Activated T-helper 2 cell treated with anti-CD3 and anti-CD28 coated beads, Interferon-gamma antibody, Interleukin-2, Interleukin-4, amounts not matched to agents 10 μg/mL and 5 μg/mL and 100 μg/mL, durations not matched to agents 14 hours and 24 hours and 36 hours (primary cell): ENCODE measurements around the gene SBNO2. TPM values are rescaled to one million over a fixed set of nuclear protein-coding genes. Genes with fewer than 3 reads are reported as not detected.
"Not testable (repeated sequence)": the region's sequence is repeated elsewhere in the genome, so short reads cannot be mapped to it uniquely, and the experiment has no call there.

ENCODE experiments used
- DNase-seq: peaks from one replicate; pipeline ENCODE4 v3.0.0; 2021; ENCODE audit warnings: low spot score
- H3K27ac Mint-ChIP-seq: one replicate; pipeline ENCODE4 v1.8.0; 2021; ENCODE audit warnings: mixed read lengths
- H3K27me3 Mint-ChIP-seq: one replicate; pipeline ENCODE4 v1.8.0; 2021; ENCODE audit warnings: low read depth, mixed read lengths
- H3K36me3 Mint-ChIP-seq: one replicate; pipeline ENCODE4 v1.8.0; 2021; ENCODE audit warnings: low read depth, mixed read lengths
- H3K4me1 Mint-ChIP-seq: one replicate; pipeline ENCODE4 v1.8.0; 2021; ENCODE audit warnings: low read depth, mixed read lengths
- H3K4me3 Mint-ChIP-seq: one replicate; pipeline ENCODE4 v1.8.0; 2021; ENCODE audit warnings: low read depth, mild to moderate bottlenecking, moderate library complexity, mixed read lengths
- H3K9me3 Mint-ChIP-seq: one replicate; pipeline ENCODE4 v1.8.0; 2021; ENCODE audit warnings: mixed read lengths
- intact Hi-C: fragments of 100-400 bp; cut with micrococcal nuclease; formaldehyde crosslinking; loops from one replicate; pipeline ENCODE4 v1.15.1; 2023
- total RNA-seq: library from RNA; stranded (reverse); gene quantifications from 2 replicates; pipeline ENCODE4 v1.2.3, GENCODE V29; 2022

Gene SBNO2
- total RNA-seq, 1 donor from 2014 or later = 82.8 TPM

DNA sequence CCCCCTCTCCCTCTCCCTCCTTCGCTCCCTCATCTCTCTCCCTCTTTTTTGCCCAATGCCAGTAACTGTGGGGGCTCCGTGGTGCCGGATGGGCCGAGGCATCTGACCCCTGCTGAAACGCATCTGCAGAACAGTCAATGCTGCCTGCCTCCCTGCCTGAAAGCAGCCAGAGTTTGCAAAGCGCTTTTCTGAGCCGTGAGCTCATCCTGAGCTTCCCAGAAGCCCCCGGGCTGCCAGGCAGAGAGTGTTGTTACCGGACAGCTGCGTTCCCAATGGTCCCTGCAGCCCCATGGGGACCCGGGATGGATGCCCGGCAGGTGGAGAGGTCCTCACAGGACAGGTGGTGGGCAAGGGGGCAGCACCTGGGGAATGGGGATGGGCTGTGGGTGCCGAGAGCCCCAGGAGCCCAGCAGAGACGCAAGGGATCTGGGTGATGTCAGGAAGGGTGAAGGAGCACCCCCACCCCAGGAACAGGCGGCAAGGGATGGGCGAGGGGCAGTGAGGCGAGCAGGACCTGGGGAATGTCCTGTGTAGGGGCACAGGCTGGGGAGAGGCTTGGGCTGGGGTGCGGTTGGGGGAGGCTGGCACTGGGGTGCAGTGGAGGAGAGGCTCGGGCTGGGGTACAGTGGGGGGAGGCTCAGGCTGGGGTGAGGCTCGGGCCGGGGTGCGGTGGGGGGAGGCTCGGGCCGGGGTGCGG is 37.3 kb downstream of the SBNO2 start:
- H3K4me1 Mint-ChIP-seq = peaks cover 6% of the 10 kb centered on the region
- H3K27ac Mint-ChIP-seq = no peak overlapping the region
- DNase-seq = no peak
- intact Hi-C loops = no loop called here
- no peaks in the 10 kb centered on the region for H3K9me3 Mint-ChIP-seq
- no peaks in the 10 kb centered on the region for H3K27me3 Mint-ChIP-seq
- peaks cover 7% of the 10 kb centered on the region for H3K36me3 Mint-ChIP-seq
- H3K4me3 Mint-ChIP-seq = no peak overlapping the region

DNA sequence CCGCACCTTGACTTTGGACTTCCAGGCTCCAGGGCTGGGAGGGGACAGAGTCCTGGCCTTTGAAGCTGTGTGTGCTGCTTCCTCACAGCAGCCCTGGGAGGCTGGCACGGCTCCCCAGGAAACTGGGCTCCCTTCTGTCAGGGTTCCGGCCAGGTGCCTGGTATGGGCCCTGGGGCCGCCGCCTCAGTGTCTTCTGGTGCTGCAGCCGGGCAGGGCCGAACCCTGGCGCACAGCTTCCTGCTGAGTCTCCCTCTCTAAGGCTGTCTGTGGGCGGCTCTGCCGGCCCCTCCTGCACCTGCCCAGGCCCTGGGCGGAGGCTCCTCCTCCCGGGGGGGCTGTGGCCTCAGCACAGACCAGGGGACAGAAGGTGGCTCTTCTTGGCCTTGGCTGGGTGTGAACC is 37.9 kb downstream of the SBNO2 start:
- intact Hi-C loops = no loop called here
- no peak for DNase-seq
- Mint-ChIP-seq H3K4me1 (peaks cover 6% of the 10 kb centered on the region), H3K27ac (no peak overlapping the region), H3K4me3 (no peak overlapping the region), H3K9me3 (no peaks in the 10 kb centered on the region), H3K36me3 (peaks cover 7% of the 10 kb centered on the region), H3K27me3 (no peaks in the 10 kb centered on the region)

DNA sequence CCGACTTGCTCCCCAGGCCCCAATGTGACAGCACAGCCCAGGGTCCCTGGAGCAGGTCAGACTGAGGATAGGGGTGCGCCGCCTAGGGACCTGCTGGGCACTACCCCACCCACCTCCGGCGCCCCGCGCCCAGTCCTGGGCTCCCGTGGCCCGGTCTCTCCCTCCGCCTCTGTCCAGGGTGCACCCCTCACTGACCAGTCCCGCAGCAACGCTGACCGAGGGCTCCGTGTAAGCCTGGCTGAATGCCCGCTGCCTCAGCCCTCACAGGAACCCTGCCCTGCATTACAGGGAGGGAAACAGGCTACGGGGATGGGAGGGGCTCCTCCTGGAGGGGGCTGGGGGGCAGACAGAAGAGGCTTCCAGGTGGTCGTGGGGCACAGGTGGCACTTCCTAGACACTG is 38.6 kb downstream of the SBNO2 start:
- intact Hi-C loops = no loop called here
- H3K27me3 Mint-ChIP-seq = no peaks in the 10 kb centered on the region
- no peak overlapping the region for H3K27ac Mint-ChIP-seq
- peaks cover 8% of the 10 kb centered on the region for H3K4me1 Mint-ChIP-seq
- DNase-seq = no peak
- H3K36me3 Mint-ChIP-seq = peaks cover 7% of the 10 kb centered on the region
- H3K4me3 Mint-ChIP-seq = no peak overlapping the region
- no peaks in the 10 kb centered on the region for H3K9me3 Mint-ChIP-seq

DNA sequence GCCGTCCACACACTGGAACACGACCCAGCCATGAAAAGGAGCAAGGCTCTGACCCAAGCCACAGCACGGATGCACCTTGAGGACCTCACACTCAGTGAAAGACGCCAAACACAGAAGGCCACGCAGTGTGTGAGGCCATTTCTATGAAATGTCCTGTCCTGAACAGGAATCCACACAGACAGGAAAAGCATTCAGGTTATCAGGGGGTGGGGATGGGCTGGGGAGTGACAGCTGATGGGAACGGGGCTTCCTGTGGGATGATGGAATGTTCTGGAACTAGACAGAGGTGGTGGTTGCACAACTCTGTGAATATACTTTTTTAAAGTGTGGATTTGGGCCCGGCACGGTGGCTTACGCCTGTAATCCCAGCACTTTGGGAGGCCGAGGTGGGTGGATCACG is 39.6 kb downstream of the SBNO2 start:
- no peaks in the 10 kb centered on the region for H3K27me3 Mint-ChIP-seq
- intact Hi-C loops = loop anchor here (5.0 kb wide), 4 partner anchors 38 to 108 kb away; partner anchors contain the start of genes ATP5F1D and SBNO2
- no peak overlapping the region for H3K27ac Mint-ChIP-seq
- H3K4me1 Mint-ChIP-seq = peaks cover 12% of the 10 kb centered on the region
- no peak overlapping the region for H3K4me3 Mint-ChIP-seq
- DNase-seq = no peak
- H3K36me3 Mint-ChIP-seq = peaks cover 3% of the 10 kb centered on the region
- H3K9me3 Mint-ChIP-seq = no peaks in the 10 kb centered on the region

DNA sequence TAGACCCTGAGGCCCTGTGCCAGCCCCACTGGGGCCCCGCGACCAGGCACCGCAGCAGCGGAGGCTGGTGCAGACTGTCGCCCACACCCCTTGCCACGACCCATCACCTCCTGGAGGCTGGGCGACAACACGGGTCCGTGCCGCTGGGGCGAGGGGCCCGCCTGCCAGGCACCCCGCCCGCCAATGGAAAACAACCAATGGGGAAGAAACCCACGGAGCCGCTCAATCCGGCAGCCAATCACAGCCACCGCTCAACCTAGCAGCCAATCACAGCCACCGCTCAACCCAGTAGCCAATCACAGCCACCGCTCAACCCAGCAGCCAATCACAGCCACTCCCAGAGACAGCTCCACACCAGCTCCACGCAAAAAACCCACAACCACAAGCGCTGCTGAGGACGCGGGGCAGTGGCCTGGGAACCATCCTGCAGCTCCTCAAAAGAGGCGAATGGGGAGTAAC is 40.6 kb downstream of the SBNO2 start:
- no peaks in the 10 kb centered on the region for H3K27me3 Mint-ChIP-seq
- DNase-seq = peak; percentile 66
- intact Hi-C loops = loop anchor here (5.0 kb wide), 4 partner anchors 39 to 109 kb away; partner anchors contain the start of genes ATP5F1D and SBNO2

DNA sequence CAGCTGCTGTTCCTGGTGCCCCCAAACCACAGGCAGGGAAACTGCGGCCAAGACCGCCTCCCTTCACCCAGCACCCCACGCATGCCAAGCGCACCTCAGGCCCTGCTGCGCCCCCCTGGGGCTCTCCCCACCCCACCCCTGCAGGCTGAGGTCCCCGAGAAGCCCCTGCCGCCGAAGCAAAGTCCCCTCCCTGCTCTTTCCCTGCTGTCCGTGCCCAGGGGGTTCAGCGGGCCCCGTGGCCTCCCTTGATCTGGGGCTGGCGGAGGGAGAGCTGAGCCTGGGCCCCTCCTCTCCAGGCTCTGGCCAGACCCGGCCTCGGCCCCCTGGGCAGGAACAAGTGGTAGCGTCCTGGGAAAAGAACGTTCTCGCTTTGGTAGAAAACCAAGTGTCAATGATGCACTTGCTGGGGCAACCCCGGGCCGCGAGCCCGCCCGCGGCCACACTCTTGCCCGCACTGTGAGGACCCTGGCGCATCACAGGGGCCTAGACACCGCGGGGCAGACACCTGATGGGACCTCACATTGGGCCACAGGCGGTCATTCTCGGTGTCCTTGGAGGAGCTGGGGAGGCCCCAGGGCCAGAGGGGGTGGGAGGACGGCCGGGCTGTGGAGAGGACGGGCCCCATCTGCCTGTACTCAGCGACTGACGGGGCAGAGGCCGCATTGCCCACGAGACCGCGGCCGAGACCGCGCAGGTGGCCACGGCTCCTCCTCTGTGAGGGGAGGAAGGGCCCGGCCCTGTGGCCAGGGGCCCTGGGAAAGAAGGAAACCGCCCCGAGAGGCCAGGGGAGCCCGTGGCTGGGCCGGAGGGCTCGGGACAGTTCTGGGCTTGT is 41.3 kb downstream of the SBNO2 start:
- Mint-ChIP-seq H3K9me3 (no peaks in the 10 kb centered on the region), H3K27me3 (no peaks in the 10 kb centered on the region), H3K36me3 (peaks cover 5% of the 10 kb centered on the region), H3K27ac (peak overlapping the region; percentile 81), H3K4me3 (peak overlapping the region; percentile 86), H3K4me1 (peaks cover 12% of the 10 kb centered on the region)
- intact Hi-C loops = loop anchor here (5.0 kb wide), 4 partner anchors 40 to 110 kb away; partner anchors contain the start of genes ATP5F1D and SBNO2
- no peak for DNase-seq

More for the DNA sequence above, 40.6 kb downstream of the SBNO2 start:
- H3K4me3 Mint-ChIP-seq = peak overlapping the region; percentile 57
- peak overlapping the region; percentile 68 for H3K27ac Mint-ChIP-seq
- no peaks in the 10 kb centered on the region for H3K9me3 Mint-ChIP-seq
- peaks cover 12% of the 10 kb centered on the region for H3K4me1 Mint-ChIP-seq
- H3K36me3 Mint-ChIP-seq = peaks cover 3% of the 10 kb centered on the region

DNA sequence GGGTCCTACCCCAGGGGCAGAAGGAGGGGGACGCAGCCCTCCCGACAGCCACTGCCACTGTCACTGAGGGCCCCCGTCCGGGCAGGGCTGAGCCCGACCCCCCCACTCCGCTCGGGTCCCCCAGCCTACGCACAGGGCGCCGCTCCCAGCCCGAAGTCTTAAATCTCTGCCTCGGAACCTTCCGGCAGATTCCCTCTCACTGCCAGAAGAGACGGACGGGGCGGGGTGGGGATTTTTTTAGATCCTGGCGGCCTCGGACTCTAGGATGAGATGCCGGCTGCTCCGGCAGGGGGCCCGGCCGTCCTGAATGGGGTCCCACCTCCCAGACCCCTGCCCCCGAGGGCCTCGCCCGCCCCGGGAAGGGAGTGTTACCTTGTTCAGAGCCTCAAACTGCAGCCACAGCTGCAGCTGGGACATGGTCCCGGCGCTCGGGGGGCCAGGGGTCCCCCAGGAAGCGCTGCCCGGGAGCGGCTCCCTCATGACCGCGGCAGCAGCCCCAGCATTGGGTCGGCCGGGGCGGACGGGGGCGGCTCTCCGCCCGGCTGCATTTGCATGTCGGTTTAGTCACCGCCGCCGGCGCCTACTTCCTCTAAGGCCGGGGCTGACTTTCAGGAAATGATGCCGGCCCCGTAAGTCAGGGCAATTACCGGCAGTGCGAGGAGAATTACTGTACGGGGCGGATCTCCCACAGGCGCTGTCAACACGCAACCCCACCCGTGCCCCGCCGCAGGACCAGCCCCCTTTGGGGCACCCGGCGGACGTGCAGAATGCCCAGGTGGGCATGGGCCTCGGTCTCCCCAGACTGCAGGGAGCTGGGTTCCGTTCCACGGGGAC is 42.1 kb downstream of the SBNO2 start:
- H3K9me3 Mint-ChIP-seq = no peaks in the 10 kb centered on the region
- peaks cover 12% of the 10 kb centered on the region for H3K4me1 Mint-ChIP-seq
- intact Hi-C loops = loop anchor here (5.0 kb wide), 4 partner anchors 40 to 110 kb away; partner anchors contain the start of genes ATP5F1D and SBNO2
- peak overlapping the region; percentile 81 for H3K27ac Mint-ChIP-seq
- no peaks in the 10 kb centered on the region for H3K27me3 Mint-ChIP-seq
- H3K36me3 Mint-ChIP-seq = peaks cover 13% of the 10 kb centered on the region
- H3K4me3 Mint-ChIP-seq = peak overlapping the region; percentile 86
- peak; percentile 84 for DNase-seq

DNA sequence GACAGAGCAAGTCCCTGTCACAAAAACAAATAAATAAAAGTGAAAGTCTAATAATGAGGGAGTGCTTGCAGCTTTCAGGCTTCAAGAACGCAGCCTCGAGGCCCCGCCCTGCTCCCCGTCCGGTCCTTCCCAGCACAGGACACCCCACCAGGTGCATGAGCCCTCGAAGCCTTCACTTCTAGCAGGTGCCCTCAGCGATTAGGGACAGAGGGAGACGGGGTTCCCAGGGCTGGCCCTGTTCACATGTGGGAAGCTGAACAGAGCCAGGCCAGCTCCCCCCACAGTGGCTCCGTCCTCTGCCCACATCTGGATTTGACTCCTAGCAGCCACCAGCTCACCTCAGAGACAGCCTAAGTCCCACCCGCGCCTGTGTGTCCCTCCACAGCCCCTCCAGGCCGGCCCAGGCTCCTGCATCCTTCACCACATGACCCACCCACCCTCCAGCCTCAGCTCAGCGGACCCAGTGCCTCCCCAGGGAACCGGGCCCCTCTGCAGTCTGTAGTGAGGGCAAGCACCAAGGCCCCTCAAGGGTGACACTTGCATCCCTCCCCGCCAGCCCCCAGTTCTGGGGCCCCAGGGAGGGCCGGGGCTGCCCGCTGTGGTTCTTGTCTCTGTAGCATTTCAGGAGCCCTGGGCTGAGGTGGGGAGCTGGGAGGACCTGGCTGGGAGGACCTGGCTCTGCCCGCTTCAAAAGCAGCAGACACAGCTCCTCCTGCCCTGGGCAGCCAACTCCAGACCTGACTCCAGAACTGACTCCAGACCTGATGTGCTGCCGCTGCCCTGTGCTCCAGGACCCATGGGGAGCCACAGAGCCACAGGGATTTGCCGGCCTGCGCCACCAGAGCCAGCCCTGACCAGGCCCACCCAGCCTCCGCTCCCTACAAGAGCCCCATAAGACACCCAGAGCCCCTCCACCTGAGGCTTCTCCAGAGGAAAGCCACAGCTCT is 43.0 kb downstream of the SBNO2 start:
- H3K27me3 Mint-ChIP-seq = no peaks in the 10 kb centered on the region
- peak overlapping the region; percentile 81 for H3K27ac Mint-ChIP-seq
- no peaks in the 10 kb centered on the region for H3K9me3 Mint-ChIP-seq
- H3K4me1 Mint-ChIP-seq = peaks cover 10% of the 10 kb centered on the region
- H3K36me3 Mint-ChIP-seq = peaks cover 15% of the 10 kb centered on the region
- intact Hi-C loops = loop anchor here (5.0 kb wide), 4 partner anchors 41 to 111 kb away; partner anchors contain the start of genes ATP5F1D and SBNO2
- DNase-seq = peak; percentile 46
- peak overlapping the region; percentile 86 for H3K4me3 Mint-ChIP-seq

DNA sequence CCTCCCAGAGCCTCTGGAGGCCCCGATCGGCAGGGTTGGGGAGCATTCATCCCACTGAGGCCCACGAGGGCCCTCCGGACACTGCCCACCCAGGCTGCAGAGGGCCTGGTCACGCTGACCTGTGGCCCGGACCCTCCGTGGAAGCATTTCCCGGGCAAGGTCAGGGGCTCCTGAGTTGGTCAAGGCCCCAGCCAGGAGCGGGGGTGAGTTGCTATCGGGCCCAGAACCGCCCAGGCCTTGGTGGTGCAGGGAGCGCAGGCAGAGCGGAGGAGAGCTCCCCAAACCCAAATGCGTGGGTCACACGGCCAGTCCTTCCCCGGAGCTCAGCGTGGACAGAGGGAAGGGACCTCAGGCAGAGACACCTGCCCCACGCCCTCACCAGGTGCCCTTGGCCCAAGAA is 44.5 kb downstream of the SBNO2 start:
- intact Hi-C loops = no loop called here
- Mint-ChIP-seq H3K4me3 (peak overlapping the region; percentile 86), H3K4me1 (peaks cover 10% of the 10 kb centered on the region), H3K36me3 (peaks cover 27% of the 10 kb centered on the region), H3K27ac (no peak overlapping the region), H3K9me3 (no peaks in the 10 kb centered on the region), H3K27me3 (no peaks in the 10 kb centered on the region)
- DNase-seq = no peak

DNA sequence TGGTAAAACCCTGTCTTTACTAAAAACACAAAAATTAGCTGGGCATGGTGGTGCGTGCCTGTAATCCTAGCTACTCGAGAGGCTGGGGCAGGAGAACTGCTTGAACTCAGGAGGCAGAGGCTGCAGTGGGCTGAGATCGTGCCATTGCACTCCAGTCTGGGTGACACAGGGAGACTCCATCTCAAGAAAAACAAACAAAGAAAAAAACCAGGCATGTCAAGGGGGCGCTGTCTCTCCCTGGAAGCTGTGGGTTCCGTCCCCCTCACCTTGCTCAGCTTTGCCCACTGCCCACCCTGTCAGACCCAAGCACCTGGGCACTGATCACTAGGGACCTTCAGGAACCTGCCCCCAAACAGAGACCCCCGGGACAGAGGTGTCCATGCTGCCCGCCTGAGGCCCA is 45.0 kb downstream of the SBNO2 start:
- H3K9me3 Mint-ChIP-seq, H3K27me3 Mint-ChIP-seq, H3K27ac Mint-ChIP-seq, DNase-seq, H3K4me1 Mint-ChIP-seq, intact Hi-C loops: not testable (repeated sequence)
- Mint-ChIP-seq H3K36me3 (peaks cover 30% of the 10 kb centered on the region), H3K4me3 (peak overlapping the region; percentile 42)

DNA sequence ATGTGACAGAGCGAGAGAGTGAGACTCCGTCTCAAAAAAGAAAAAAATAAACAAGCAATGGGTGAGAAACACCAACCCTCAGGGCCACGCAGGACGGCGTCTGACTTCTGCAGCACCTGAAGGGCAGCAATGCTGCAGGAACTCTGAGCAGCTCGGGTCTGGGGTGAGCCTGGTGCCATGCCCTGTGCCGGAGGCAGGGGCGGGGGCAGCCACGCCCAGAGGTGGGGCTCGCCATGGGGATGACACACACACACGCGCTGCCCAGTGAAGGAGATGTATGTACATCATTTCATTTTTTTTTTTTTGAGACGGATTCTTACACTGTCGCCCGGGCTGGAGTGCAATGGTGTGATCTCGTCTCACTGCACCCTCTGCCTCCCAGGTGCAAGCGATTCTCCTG is 46.0 kb downstream of the SBNO2 start:
- DNase-seq = no peak
- Mint-ChIP-seq H3K27ac (no peak overlapping the region), H3K4me3 (no peak overlapping the region), H3K9me3 (no peaks in the 10 kb centered on the region), H3K4me1 (peaks cover 5% of the 10 kb centered on the region), H3K36me3 (peaks cover 37% of the 10 kb centered on the region), H3K27me3 (no peaks in the 10 kb centered on the region)
- intact Hi-C loops = no loop called here
